HCT116 (cell line): ENCODE results near the gene MFSD6. TPM values are rescaled to one million over a fixed set of nuclear protein-coding genes. Genes with fewer than 3 reads are reported as not detected.

ENCODE experiments used
- ATAC-seq: fragments of 200-7000 bp; cut with Tn5 transposase; 2 replicates; pipeline ENCODE4 v1.9.1; 2020; ENCODE audit warnings: mild to moderate bottlenecking, moderate library complexity
- BruUV-seq: library from RNA; stranded (reverse); fragments of 400-500 nt; replicated peaks from 2 replicates; lab custom pipeline; 2021; lab: Mats Ljungman, UMichigan
- CTCF ChIA-PET: fragments of 300-600 bp; sonication (Branson Sonifier 250); formaldehyde crosslinking; loops from one replicate; lab custom pipeline; 2021; ENCODE audit warnings: antibody characterized with exemption; lab: Charles Lee
- POLR2A ChIA-PET: fragments of 300-600, 350-600 bp; sonication (Branson Sonifier 250); formaldehyde crosslinking; loops from one replicate; lab custom pipeline; 2021; ENCODE audit warnings: antibody characterized with exemption; lab: Charles Lee
- RAD21 ChIA-PET, 2 experiments: fragments of 300-600 bp; sonication (Branson Sonifier 250); formaldehyde crosslinking; loops; one replicate each; lab custom pipeline; 2023; ENCODE audit warnings: low total read pairs in 2 of 2; ENCODE audit not compliant: uncharacterized antibody in 2 of 2, unreplicated experiment in 2 of 2, low non-redundant PET in 1 of 2; lab: Charles Lee
- DNase-seq: peaks from one replicate; pipeline ENCODE4 v3.0.0-alpha.2; 2010; ENCODE audit warnings: low read depth, low spot score
- H2AFZ ChIP-seq: fragments of 200-600 bp; shearing (Covaris generic), sonication (generic); 2 replicates; pipeline ENCODE4 v1.6.1; 2017; ENCODE audit warnings: low read depth, mixed run types, mixed read lengths, antibody characterized with exemption, low read length; ENCODE audit not compliant: poor library complexity, severe bottlenecking
- H3K27ac ChIP-seq: 2 replicates; pipeline ENCODE4 v1.5.1; 2012; ENCODE audit warnings: low read depth, low read length
- H3K27me3 ChIP-seq: fragments of 200-600 bp; sonication (generic); 2 replicates; pipeline ENCODE4 v1.6.1; 2016; ENCODE audit warnings: mixed run types, low read length, mixed read lengths; ENCODE audit not compliant: insufficient read depth
- H3K36me3 ChIP-seq, 2 experiments: fragments of 200-500 bp in 1 of 2; fragments of 200-600 bp in 1 of 2; sonication (Bioruptor generic) in 1 of 2; sonication (generic) in 1 of 2; 2 replicates each; pipeline versions ENCODE4 v1.5.1 to v1.6.1; 2014 to 2016; ENCODE audit warnings: low read length in 2 of 2, inconsistent platforms in 1 of 2, mixed read lengths in 1 of 2, mixed run types in 1 of 2; ENCODE audit not compliant: insufficient read depth in 2 of 2, control insufficient read depth in 1 of 2
- H3K4me1 ChIP-seq, 2 experiments: fragments of 200-600 bp in 1 of 2; sonication (generic) in 1 of 2; 2 replicates each; pipeline versions ENCODE4 v1.5.1 to v1.6.1; 2012 to 2017; ENCODE audit warnings: low read length in 2 of 2, inconsistent platforms in 1 of 2, mild to moderate bottlenecking in 1 of 2, mixed read lengths in 1 of 2, mixed run types in 1 of 2, moderate library complexity in 1 of 2; ENCODE audit not compliant: insufficient read depth in 2 of 2, control insufficient read depth in 1 of 2
- H3K4me2 ChIP-seq: fragments of 200-600 bp; sonication (generic); 2 replicates; pipeline ENCODE4 v1.6.1; 2017; ENCODE audit warnings: mixed run types, low read length, mixed read lengths
- H3K4me3 ChIP-seq, 2 experiments: fragments of 200-600 bp in 1 of 2; sonication (generic) in 1 of 2; replicated peaks in 1 of 2; 2 replicates each; pipeline ENCODE4 v1.5.1; 2011 to 2016; ENCODE audit warnings: low read length in 2 of 2, control low read depth in 1 of 2, low read depth in 1 of 2, mild to moderate bottlenecking in 1 of 2, mixed read lengths in 1 of 2, mixed run types in 1 of 2
- H3K79me2 ChIP-seq: fragments of 200-600 bp; sonication (generic); 2 replicates; pipeline ENCODE4 v1.6.1; 2017; ENCODE audit warnings: mild to moderate bottlenecking, mixed run types, low read length, moderate library complexity, mixed read lengths; ENCODE audit not compliant: insufficient read depth
- H3K9ac ChIP-seq: fragments of 200-600 bp; sonication (generic); 2 replicates; pipeline ENCODE4 v1.6.1; 2016; ENCODE audit warnings: low read length, mixed read lengths
- H3K9me2 ChIP-seq: fragments of 200-600 bp; sonication (generic), shearing (Covaris generic); 2 replicates; pipeline ENCODE4 v1.6.1; 2017; ENCODE audit warnings: mixed run types, mild to moderate bottlenecking, moderate library complexity; ENCODE audit not compliant: insufficient read depth
- H3K9me3 ChIP-seq, 2 experiments: fragments of 200-500 bp in 1 of 2; fragments of 200-600 bp in 1 of 2; sonication (Bioruptor generic) in 1 of 2; sonication (generic) in 1 of 2; 2 replicates each; pipeline ENCODE4 v1.6.1; 2014 to 2017; ENCODE audit warnings: low read length in 2 of 2, mixed read lengths in 2 of 2, inconsistent platforms in 1 of 2, low read depth in 1 of 2, mild to moderate bottlenecking in 1 of 2, mixed run types in 1 of 2, moderate library complexity in 1 of 2; ENCODE audit not compliant: control insufficient read depth in 1 of 2, insufficient read depth in 1 of 2
- H4K20me1 ChIP-seq: fragments of 200-600 bp; sonication (generic), shearing (Covaris generic); 2 replicates; pipeline ENCODE4 v1.6.1; 2017; ENCODE audit warnings: mixed run types, mild to moderate bottlenecking, moderate library complexity; ENCODE audit not compliant: insufficient read depth
- ATF3 ChIP-seq: IDR thresholded peaks from 2 replicates; pipeline ENCODE4 v1.6.1; 2012
- CBX3 ChIP-seq: IDR thresholded peaks from 2 replicates; pipeline ENCODE4 v1.6.1; 2012; ENCODE audit warnings: low read depth
- CEBPB ChIP-seq: IDR thresholded peaks from 2 replicates; pipeline ENCODE4 v1.6.1; 2012; ENCODE audit warnings: low read depth
- EZH2 ChIP-seq: fragments of 200-600 bp; sonication (generic); IDR thresholded peaks from 2 replicates; pipeline ENCODE4 v1.6.1; 2017; ENCODE audit warnings: antibody characterized with exemption, mixed run types
- EZH2phosphoT487 ChIP-seq: fragments of 200-600 bp; IDR thresholded peaks from 2 replicates; pipeline ENCODE4 v1.6.1; 2018; ENCODE audit warnings: antibody characterized with exemption, borderline replicate concordance
- FOSL1 ChIP-seq: IDR thresholded peaks from 2 replicates; pipeline ENCODE4 v1.6.1; 2012; ENCODE audit warnings: low read depth
- JUND ChIP-seq: IDR thresholded peaks from 2 replicates; pipeline ENCODE4 v1.6.1; 2012
- POLR2A ChIP-seq: IDR thresholded peaks from 2 replicates; pipeline ENCODE4 v1.7.0; 2011; ENCODE audit warnings: borderline replicate concordance; ENCODE audit not compliant: insufficient read depth, insufficient read length; ENCODE audit errors: extremely low read depth
- POLR2AphosphoS5 ChIP-seq: IDR thresholded peaks from 2 replicates; pipeline ENCODE4 v1.6.1; 2011; ENCODE audit warnings: mild to moderate bottlenecking, low read depth, low read length, moderate library complexity
- REST ChIP-seq: IDR thresholded peaks from 2 replicates; pipeline ENCODE4 v1.6.1; 2012; ENCODE audit warnings: low read depth
- SIN3A ChIP-seq: IDR thresholded peaks from 2 replicates; pipeline ENCODE4 v1.6.1; 2012; ENCODE audit warnings: low read depth
- SP1 ChIP-seq: IDR thresholded peaks from 2 replicates; pipeline ENCODE4 v1.6.1; 2012; ENCODE audit warnings: low read depth
- YY1 ChIP-seq: IDR thresholded peaks from 2 replicates; pipeline ENCODE4 v1.6.1; 2011; ENCODE audit warnings: low read length, low read depth, moderate library complexity, mild to moderate bottlenecking; ENCODE audit not compliant: insufficient replicate concordance; ENCODE audit errors: extremely low read depth
- intact Hi-C: fragments of 100-400 bp; cut with micrococcal nuclease; formaldehyde crosslinking; loops from 2 replicates; pipeline ENCODE4 v1.10.0; 2022
- total RNA-seq: library from RNA; stranded (reverse); gene quantifications from one replicate; pipeline ENCODE4 v1.2.1, GENCODE V29; 2021; ENCODE audit not compliant: unreplicated experiment
- TF ChIP-seq, protein P1 (sequence below): IDR thresholded peaks from 2 replicates; pipeline ENCODE4 v1.6.1; 2011; ENCODE audit warnings: mild to moderate bottlenecking, low read length, moderate library complexity; ENCODE audit not compliant: insufficient replicate concordance; ENCODE audit errors: extremely low read depth

The MFSD6 gene
- total RNA-seq, 1 experiment from 2014 or later = 18.6 TPM

DNA sequence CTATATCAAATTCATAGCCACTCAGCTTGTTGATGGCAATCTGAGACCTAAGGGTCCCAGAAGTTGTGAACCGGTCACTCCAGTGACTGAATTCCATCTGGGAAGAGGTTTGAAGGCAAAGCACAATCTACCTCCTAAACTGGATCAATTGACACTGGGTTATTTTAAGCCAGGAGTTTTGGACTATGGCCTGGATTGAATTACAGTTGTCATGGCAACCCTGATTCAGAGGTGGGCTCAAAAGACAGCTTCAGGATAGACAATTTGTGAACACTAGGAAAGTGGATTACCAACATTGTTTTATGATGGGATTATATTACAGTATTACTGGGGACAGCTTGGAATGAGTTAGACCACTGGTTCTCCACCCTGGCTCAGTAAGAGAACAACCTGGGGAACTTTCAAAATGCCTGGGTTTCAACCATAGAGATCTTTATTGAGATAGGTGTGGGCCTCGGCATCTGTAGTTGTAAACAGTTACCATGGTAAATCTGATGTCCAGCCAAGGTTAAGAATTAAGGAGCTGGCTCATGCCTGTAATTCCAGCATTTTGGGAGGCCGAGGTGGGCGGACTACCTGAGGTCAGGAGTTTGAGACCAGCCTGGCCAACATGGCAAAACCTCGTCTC lies 58.8 kb downstream of the MFSD6 start:
- intact Hi-C loops = no loop called here
- no peak overlapping the region for H3K4me3 ChIP-seq
- no peaks in the 10 kb centered on the region for H3K9me3 ChIP-seq
- POLR2A ChIA-PET = no interaction called here
- no peak overlapping the region for H2AFZ ChIP-seq
- no TSS peak for BruUV-seq
- H3K27ac ChIP-seq = no peak overlapping the region
- H4K20me1 ChIP-seq = no peaks in the 10 kb centered on the region
- H3K36me3 ChIP-seq = no peaks in the 10 kb centered on the region
- CTCF ChIA-PET = no interaction called here
- H3K4me1 ChIP-seq = peaks cover 42 to 45% of the 10 kb centered on the region in 2 experiments
- DNase-seq (no peak), ATAC-seq (no peak)
- peak overlapping the region; percentile 35 for H3K4me2 ChIP-seq
- H3K9me2 ChIP-seq = no peaks in the 10 kb centered on the region
- TF ChIP-seq POLR2AphosphoS5 (no peak), SIN3A (no peak), REST (no peak), CBX3 (no peak), ATF3 (no peak), EZH2 (no peak), EZH2phosphoT487 (no peak), SP1 (no peak), POLR2A (no peak), JUND (no peak), CEBPB (no peak), YY1 (no peak), FOSL1 (no peak)
- TF ChIP-seq, protein P1, sequence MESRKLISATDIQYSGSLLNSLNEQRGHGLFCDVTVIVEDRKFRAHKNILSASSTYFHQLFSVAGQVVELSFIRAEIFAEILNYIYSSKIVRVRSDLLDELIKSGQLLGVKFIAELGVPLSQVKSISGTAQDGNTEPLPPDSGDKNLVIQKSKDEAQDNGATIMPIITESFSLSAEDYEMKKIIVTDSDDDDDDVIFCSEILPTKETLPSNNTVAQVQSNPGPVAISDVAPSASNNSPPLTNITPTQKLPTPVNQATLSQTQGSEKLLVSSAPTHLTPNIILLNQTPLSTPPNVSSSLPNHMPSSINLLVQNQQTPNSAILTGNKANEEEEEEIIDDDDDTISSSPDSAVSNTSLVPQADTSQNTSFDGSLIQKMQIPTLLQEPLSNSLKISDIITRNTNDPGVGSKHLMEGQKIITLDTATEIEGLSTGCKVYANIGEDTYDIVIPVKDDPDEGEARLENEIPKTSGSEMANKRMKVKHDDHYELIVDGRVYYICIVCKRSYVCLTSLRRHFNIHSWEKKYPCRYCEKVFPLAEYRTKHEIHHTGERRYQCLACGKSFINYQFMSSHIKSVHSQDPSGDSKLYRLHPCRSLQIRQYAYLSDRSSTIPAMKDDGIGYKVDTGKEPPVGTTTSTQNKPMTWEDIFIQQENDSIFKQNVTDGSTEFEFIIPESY = no peak
- TF ChIP-seq, all 23 proteins: peak for 0
- RAD21 ChIA-PET = no interaction called here
- H3K79me2 ChIP-seq = no peaks in the 10 kb centered on the region
- no peaks in the 10 kb centered on the region for H3K27me3 ChIP-seq
- H3K9ac ChIP-seq = no peak overlapping the region
